DMS 273 treated with DMSO at 0.1 percent for 48 hours (cell line): Measurements from ENCODE around the gene MAN1A2.

ENCODE experiments used
- DNase-seq: peaks from one replicate; lab custom pipeline; 2025; lab: John Stamatoyannopoulos, UW

MAN1A2 gene

GRCh38 chr1:117576236-117576635 lies 209.0 kb downstream of the MAN1A2 start:
- DNase-seq, result no peak

GRCh38 chr1:117577191-117577885 lies 210.1 kb downstream of the MAN1A2 start:
- no peak for DNase-seq

- DNase-seq, result no peak
Measured at GRCh38 chr1:117578466-117578865, 211.2 kb downstream of the MAN1A2 start.
